ENCODE measurements around the gene FAM83G.

FAM83G gene

DNA sequence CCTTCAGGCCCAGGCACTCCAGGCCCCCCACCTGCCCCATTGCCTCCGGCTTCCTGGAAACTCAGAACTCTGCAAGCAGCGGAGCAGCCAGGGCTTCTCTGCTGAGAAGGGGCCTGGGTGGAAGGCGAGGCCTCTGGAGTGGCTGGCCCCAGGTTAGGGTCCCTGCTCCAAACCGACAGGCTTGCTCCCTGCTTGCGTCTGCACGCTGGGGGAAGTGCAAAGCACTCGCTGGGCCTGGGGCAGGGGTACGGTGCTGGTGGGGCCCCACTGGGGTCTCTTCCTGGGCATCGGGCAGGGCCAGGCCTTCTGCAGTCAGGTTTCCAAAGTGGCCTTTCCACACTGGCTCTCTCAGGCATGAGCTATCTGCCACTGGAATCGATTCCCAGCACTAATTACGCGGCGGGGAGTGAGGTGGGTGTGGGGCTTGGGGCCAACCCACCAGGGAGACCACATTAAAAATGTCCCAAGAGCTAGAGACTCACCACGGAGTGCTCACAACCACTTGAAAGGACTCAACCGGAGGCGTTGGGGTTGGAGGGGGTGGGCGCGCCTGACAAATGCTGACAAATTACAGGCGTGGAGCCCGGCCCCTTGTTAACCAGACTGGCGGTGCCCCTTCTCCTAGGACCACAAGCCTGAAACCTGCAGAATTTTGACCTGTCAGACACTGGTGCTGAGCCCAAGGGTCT is 17.9 kb downstream of the FAM83G start:
- TF ChIP-seq, protein P1, sequence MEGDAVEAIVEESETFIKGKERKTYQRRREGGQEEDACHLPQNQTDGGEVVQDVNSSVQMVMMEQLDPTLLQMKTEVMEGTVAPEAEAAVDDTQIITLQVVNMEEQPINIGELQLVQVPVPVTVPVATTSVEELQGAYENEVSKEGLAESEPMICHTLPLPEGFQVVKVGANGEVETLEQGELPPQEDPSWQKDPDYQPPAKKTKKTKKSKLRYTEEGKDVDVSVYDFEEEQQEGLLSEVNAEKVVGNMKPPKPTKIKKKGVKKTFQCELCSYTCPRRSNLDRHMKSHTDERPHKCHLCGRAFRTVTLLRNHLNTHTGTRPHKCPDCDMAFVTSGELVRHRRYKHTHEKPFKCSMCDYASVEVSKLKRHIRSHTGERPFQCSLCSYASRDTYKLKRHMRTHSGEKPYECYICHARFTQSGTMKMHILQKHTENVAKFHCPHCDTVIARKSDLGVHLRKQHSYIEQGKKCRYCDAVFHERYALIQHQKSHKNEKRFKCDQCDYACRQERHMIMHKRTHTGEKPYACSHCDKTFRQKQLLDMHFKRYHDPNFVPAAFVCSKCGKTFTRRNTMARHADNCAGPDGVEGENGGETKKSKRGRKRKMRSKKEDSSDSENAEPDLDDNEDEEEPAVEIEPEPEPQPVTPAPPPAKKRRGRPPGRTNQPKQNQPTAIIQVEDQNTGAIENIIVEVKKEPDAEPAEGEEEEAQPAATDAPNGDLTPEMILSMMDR (IDR thresholded peaks at IDR 0.05; ENCODE audit: low read length, missing control alignments): no peak

DNA sequence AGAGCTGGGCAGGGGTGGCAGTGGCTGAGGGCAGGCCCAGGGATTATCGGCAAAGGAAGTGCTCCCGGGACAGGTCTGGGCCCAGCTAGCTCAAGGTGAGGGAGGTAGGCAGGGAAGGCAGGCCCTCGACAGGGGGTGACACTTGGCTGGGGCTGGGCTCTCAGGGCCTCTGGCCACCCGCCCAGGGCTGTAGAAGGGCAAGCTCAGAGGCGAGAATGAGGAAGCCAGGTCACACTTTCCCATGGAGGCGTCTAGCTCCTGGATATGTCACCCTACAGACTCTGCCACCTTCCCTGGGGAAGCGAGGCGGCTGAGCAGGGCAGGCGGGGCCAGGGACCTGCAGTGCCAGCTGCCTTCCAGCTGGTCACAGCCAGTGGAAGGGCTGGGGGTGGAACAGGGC is 19.1 kb downstream of the FAM83G start:
- no peak overlapping the region for H3K4me3 ChIP-seq (replicated peaks; ENCODE audit: low read depth, low read length)
- DNase-seq (ENCODE audit: low read depth): no peak

More for the DNA sequence above, 17.9 kb downstream of the FAM83G start:
- no peak for DNase-seq (ENCODE audit: low read depth)
- H3K4me3 ChIP-seq (replicated peaks; ENCODE audit: low read depth, low read length): no peak overlapping the region

DNA sequence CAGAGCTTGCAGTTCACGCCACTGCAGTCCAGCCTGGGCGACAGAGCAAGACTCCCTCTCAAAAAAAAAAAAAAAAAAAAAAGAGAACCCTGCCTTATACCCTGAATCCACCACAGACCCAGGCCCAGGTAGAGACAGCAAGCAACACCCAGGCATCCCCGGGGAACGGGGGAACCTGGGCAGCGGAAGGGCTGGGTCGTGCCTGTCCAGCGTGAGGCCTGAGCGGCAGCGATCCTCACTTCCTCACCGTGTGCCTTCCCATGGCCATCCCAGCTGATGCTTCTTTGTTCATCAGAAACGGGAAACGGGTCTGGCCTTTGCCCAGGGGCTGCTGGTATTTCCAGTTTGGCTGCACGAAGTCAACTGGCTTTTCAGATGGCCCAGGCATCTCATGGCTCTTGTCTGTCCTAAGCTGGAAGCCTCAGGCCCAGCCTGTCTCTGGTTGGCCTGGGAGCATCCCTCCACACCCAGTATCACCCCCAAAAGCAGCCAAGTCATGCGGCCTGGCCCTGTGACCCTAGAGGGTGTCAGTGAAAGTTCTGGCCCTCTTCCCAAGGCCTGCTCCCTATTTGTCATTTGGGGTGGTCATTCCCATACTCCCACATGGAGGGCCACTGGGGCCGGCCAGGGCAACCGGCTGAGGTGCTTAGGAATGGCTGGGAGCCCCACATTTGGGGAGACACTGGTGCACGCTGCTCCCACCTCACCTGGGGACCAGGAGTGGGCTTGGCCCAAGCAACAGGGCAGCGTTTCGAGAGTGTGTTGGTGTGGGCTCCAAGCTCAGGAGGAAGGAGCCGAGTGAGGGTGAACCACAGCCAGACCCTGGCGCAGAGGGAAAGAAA is 20.1 kb downstream of the FAM83G start:
- H3K4me3 ChIP-seq (replicated peaks; ENCODE audit: low read depth, low read length): no peak overlapping the region
- TF ChIP-seq, protein P1 (IDR thresholded peaks at IDR 0.05; ENCODE audit: low read length, missing control alignments): no peak
- no peak for DNase-seq (ENCODE audit: low read depth)

More for the DNA sequence above, 19.1 kb downstream of the FAM83G start:
- TF ChIP-seq, protein P1 (IDR thresholded peaks at IDR 0.05; ENCODE audit: low read length, missing control alignments): no peak

DNA sequence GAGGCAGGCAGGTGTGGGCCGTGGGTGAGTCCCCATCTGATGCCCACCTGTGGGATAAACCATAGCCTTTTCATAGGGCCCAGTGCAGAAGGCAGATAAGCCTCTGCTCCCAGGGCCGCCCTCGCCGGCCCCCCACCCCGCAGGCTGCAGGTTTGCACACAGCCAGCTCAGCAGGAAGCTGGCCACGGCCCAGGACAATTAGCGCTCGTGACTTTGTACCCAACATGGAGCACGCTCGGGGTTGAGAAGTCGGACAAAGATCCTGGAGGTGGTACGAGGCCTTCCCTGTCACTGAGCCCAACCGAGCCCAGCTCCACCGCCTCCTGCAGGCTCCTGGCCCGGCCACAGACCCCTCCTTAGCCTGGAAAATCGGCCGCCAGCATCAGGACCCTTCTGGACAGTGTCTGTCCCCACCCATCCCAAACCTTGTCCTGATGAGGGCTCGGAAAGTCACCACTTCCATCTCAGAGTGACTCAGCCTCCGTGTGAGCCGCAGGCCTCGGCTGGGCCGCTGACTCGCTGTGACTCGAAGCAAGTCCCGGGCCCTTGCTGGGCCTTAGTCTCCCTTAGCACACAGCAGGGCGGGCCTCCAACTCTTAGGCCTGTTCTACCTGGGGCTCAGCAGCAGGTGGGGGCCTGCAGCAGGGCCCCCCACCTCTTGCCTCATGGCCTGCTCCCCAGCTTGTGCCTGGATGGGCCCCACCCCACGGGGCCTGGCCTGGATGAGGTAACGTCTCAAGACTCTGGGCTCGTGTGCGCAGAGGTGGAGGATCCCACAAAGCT is 22.7 kb downstream of the FAM83G start:
- TF ChIP-seq, protein P1 (IDR thresholded peaks at IDR 0.05; ENCODE audit: low read length, missing control alignments): no peak
- peak; percentile 54 for DNase-seq (ENCODE audit: low read depth)
- H3K4me3 ChIP-seq (replicated peaks; ENCODE audit: low read depth, low read length): no peak overlapping the region

DNA sequence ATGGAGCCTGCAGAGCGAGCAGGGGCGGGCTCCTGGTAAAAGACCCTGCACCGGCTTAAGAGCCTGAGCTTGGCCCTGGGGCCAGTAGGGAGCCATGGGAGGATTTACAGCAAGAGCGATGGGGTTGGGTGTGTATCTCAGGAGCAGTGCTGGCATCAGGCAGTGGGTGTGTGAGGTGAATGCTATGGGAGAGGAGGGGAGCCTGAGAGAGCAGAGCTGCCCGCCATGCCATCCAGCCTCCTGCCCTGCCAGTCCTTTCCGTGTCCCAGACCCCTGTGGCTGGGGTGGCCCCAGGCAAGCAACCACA is 23.3 kb downstream of the FAM83G start:
- DNase-seq (ENCODE audit: low read depth): no peak
- TF ChIP-seq, protein P1 (IDR thresholded peaks at IDR 0.05; ENCODE audit: low read length, missing control alignments): no peak
- H3K4me3 ChIP-seq (replicated peaks; ENCODE audit: low read depth, low read length): no peak overlapping the region

DNA sequence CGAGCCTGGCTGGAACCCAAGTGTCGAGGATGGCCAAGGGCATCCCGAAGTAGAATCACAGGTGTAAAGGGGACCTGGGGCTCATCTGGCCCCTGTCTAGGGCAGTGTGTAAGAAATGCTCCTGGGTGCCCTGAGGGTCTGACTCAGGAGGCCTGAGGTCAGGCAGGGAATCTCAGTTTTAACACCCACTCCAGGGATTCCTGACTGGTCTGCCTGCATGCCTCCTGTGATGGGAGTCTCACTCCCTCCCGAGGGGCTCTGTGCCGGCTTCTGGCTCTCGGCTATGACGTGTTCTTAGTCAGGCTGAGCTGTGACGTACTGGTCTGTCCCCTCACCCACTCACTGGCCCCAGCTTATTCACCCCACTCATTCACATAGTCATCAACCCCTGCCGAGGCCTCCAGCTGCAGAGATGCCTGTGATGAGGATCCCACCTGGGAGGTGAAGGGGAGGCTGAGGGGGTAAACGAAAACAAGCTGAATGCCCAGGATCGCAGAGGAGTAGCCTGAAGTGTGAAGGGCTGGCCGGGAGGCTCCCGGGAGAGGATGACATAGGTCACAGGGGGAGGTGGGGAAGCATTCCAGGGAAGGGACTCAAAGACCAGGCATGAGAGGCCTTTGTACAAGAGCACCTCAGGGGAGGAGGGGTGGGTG is 23.8 kb downstream of the FAM83G start:
- TF ChIP-seq, protein P1 (IDR thresholded peaks at IDR 0.05; ENCODE audit: low read length, missing control alignments): no peak
- H3K4me3 ChIP-seq (replicated peaks; ENCODE audit: low read depth, low read length): no peak overlapping the region

More for the DNA sequence above, 23.8 kb downstream of the FAM83G start:
- peak; percentile 14 for DNase-seq (ENCODE audit: low read depth)
